Measurements from ENCODE around the gene ELN.

Gene ELN

GRCh38 chr7:74084722-74085578 is 57.0 kb downstream of the ELN start:
- no peak for TF ChIP-seq CTCF (conservative IDR thresholded peaks at IDR 0.05; ENCODE audit: control insufficient read depth, insufficient read depth, low read depth, low read length)
- peak overlapping the region; percentile 67 for H3K4me3 ChIP-seq (ENCODE audit: control insufficient read depth, low read depth, low read length)
- no peak for DNase-seq (ENCODE audit: low read depth)

- TF ChIP-seq CTCF (conservative IDR thresholded peaks at IDR 0.05; ENCODE audit: control insufficient read depth, insufficient read depth, low read depth, low read length): no peak
- no peak for DNase-seq (ENCODE audit: low read depth)
- H3K4me3 ChIP-seq (ENCODE audit: control insufficient read depth, low read depth, low read length): no peak overlapping the region
Observed at GRCh38 chr7:74087791-74088453, 59.9 kb downstream of the ELN start.

- no peak overlapping the region for H3K4me3 ChIP-seq (ENCODE audit: control insufficient read depth, low read depth, low read length)
- no peak for TF ChIP-seq CTCF (conservative IDR thresholded peaks at IDR 0.05; ENCODE audit: control insufficient read depth, insufficient read depth, low read depth, low read length)
Observed at GRCh38 chr7:74092321-74092963, 64.5 kb downstream of the ELN start.

DNA sequence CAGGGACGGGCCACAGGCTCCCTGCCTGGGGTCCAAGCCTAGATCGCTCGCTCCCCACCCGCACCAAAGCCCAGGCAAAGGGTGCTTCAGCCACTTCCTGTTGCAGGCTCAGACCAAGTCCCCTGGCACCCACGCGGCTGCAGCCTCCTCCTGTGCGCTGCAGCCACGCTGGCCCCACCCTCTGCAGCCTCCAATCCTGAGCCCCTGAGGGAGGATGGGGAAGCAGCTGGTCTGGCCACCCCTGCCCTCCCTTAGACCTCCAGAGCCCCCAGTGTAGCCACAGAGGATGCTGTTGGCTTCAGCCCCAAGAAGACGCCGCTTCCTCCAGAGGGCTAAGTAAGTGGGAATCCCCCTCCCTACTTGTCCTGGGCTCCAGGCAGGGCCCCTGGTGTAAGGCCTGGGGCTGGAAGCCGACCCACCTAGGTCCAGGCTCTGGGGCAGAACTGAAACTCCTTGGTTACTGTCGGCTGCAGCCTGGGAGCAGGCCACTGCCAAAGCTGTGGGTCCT is 65.0 kb downstream of the ELN start:
- TF ChIP-seq CTCF (conservative IDR thresholded peaks at IDR 0.05; ENCODE audit: control insufficient read depth, insufficient read depth, low read depth, low read length): no peak
- no peak overlapping the region for H3K4me3 ChIP-seq (ENCODE audit: control insufficient read depth, low read depth, low read length)
- peak; percentile 16 for DNase-seq (ENCODE audit: low read depth)

More at GRCh38 chr7:74092321-74092963, 64.5 kb downstream of the ELN start:
- DNase-seq (ENCODE audit: low read depth): no peak

GRCh38 chr7:74093671-74094223 is 65.8 kb downstream of the ELN start:
- H3K4me3 ChIP-seq (ENCODE audit: control insufficient read depth, low read depth, low read length): no peak overlapping the region
- TF ChIP-seq CTCF (conservative IDR thresholded peaks at IDR 0.05; ENCODE audit: control insufficient read depth, insufficient read depth, low read depth, low read length): no peak
- DNase-seq (ENCODE audit: low read depth): no peak
